ENCODE results near the gene ERC2. TPM values are rescaled to one million over a fixed set of nuclear protein-coding genes. Genes with fewer than 3 reads are reported as not detected.

The ERC2 gene
- polyA plus RNA-seq, 2 of the 4 experiments (the other 2 are of a cell fraction) = 0.16 TPM; not detected in 1

DNA sequence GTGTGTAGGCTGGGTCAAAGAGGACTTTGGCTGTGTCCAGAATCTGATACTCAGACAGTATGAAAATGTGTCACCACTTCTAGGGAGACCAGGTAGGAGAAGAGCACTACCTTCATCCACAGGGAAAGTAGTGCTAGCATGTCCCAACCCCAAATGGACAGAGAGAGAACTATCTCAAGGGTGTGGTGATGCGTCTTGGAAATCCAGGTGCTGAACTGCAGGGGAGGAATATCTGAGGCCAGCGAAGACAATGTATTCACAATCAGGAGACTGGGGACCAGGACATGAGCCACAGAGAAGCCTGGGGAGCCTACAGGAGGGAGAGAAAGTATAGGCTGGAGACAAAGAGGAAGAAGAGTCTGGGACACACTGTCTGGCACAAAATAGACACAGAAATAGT, 829.1 kb downstream of the ERC2 start:
- no peak for ATAC-seq
- Histone ChIP-seq H3K4me3 (no peak overlapping the region), H3K9me3 (no peaks in the 10 kb centered on the region), H3K27ac (no peak overlapping the region), H3K4me1 (no peaks in the 10 kb centered on the region), H3K4me2 (no peak overlapping the region)
- POLR2A ChIA-PET = no interaction called here
- FAIRE-seq = no peak
- CTCF ChIA-PET = interaction anchor here (0.6 kb wide), 1 partner anchor 90 kb away, joined by 3 read pairs; no protein-coding TSS in a partner anchor
- whole genome bisulfite sequencing (ENCODE audit: missing lambda C conversion rate) = 57% methylated on average over 2 of the region's 2 CpGs
- DNase-seq (ENCODE audit: low read depth in 1 of 2, low spot score in 1 of 2) = no peak
- no peak for TF ChIP-seq KDM1A (IDR thresholded peaks at IDR 0.05; ENCODE audit: low read depth)
- TF ChIP-seq, protein P1, sequence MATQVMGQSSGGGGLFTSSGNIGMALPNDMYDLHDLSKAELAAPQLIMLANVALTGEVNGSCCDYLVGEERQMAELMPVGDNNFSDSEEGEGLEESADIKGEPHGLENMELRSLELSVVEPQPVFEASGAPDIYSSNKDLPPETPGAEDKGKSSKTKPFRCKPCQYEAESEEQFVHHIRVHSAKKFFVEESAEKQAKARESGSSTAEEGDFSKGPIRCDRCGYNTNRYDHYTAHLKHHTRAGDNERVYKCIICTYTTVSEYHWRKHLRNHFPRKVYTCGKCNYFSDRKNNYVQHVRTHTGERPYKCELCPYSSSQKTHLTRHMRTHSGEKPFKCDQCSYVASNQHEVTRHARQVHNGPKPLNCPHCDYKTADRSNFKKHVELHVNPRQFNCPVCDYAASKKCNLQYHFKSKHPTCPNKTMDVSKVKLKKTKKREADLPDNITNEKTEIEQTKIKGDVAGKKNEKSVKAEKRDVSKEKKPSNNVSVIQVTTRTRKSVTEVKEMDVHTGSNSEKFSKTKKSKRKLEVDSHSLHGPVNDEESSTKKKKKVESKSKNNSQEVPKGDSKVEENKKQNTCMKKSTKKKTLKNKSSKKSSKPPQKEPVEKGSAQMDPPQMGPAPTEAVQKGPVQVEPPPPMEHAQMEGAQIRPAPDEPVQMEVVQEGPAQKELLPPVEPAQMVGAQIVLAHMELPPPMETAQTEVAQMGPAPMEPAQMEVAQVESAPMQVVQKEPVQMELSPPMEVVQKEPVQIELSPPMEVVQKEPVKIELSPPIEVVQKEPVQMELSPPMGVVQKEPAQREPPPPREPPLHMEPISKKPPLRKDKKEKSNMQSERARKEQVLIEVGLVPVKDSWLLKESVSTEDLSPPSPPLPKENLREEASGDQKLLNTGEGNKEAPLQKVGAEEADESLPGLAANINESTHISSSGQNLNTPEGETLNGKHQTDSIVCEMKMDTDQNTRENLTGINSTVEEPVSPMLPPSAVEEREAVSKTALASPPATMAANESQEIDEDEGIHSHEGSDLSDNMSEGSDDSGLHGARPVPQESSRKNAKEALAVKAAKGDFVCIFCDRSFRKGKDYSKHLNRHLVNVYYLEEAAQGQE (IDR thresholded peaks at IDR 0.05) = peak; percentile 42; the same call in 1 of the 2 replicates

DNA sequence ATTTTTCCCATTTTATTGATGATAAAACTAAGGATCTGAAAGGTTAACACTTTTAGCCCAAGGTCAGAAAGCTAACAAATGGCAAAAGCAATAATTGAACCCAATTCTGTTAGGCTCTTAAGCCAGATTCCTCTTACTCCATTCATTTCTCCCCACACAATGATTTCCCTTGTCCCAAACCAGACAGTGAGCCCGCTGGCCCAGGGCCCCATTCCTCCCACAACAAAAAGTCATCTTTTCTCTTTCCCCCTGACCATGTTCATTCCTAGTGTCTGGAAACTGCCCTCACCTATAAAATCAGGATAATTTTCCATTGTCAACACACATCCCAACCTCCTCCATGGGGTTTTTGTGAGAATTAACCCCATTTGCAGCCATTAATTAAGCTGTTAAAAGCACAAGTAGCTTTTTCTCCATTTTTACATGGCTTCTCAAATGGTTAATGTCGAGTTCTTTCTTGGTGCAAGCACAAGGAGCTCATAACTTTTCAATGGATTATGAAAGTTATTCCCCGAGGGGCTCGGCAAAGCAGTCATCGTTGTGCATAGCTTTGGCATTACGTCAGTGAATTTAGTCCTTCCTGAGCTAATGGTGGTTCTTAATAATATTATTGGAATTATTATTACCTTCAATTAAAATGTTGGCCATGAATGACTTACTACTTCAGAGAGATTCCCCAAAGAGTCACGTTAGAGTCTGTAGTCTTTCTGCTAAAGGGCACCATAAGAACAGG, 830.2 kb downstream of the ERC2 start:
- no peaks in the 10 kb centered on the region for H3K4me1 ChIP-seq
- no peak for DNase-seq (ENCODE audit: low read depth in 1 of 2, low spot score in 1 of 2)
- H3K4me2 ChIP-seq = no peak overlapping the region
- ChIA-PET CTCF (no interaction called here), POLR2A (no interaction called here)
- H3K9me3 ChIP-seq = no peaks in the 10 kb centered on the region
- ATAC-seq = no peak
- no peak overlapping the region for H3K27ac ChIP-seq
- no peak for FAIRE-seq
- TF ChIP-seq CHD2 (IDR thresholded peaks at IDR 0.05; ENCODE audit: low read length, partially characterized antibody) = no peak
- WGBS (ENCODE audit: missing lambda C conversion rate) = 22% methylated on average over 7 of the region's 7 CpGs
- no peak overlapping the region for H3K4me3 ChIP-seq

DNA sequence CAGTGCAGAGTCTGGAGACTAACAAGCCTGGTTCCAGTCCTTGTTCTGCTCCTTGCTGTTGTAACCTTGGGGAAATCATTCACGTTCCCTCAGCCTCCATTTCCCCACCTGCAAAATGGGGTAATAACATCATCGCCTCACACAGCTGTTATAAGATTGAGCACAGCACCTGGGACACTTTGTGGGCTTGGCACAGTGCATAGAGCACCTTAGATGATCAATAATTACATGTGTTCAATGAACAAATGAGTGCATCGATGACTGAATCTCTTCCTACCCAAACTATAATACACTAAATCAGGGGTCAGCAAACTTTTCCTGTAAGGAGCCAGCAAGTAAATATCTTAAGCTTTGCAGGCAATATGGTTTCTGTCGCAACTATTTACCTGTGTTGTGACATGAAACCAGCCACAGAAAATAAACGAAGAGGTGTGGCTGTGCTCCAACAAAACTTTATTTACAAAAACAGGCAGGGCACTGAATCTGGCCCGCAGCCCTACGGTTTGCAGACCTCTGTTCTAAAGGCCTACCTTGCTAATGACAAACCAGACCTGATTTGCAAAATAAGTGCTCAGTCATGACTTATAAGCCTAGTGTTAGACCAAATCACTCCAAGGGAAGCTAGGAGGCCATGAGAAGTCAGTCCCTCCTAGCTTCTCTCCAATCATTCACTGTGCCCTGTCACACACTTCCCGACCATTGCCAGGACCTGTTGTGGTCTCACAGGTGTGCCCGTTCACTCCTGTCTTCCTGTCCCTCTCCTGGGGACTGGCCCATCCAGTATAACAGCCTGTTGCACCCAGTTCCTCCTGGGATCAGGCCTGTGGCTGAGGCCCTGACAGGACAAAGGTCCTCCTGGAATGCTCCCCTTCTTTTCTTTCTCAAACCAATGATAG, 831.7 kb downstream of the ERC2 start:
- CTCF ChIA-PET = no interaction called here
- H3K27ac ChIP-seq = no peak overlapping the region

More for the DNA sequence above, 831.7 kb downstream of the ERC2 start:
- 29% methylated on average over 9 of the region's 9 CpGs for WGBS (ENCODE audit: missing lambda C conversion rate)
- Histone ChIP-seq H3K4me2 (no peak overlapping the region), H3K4me3 (no peak overlapping the region), H3K9me3 (no peaks in the 10 kb centered on the region), H3K4me1 (no peaks in the 10 kb centered on the region)
- FAIRE-seq (no peak), DNase-seq (ENCODE audit: low read depth in 1 of 2, low spot score in 1 of 2) (no peak), ATAC-seq (no peak)
- TF ChIP-seq MAFK (IDR thresholded peaks at IDR 0.05; ENCODE audit: partially characterized antibody) = no peak
- no peak for TF ChIP-seq CHD2 (IDR thresholded peaks at IDR 0.05; ENCODE audit: low read length, partially characterized antibody)
- no peak for TF ChIP-seq MAZ (IDR thresholded peaks at IDR 0.05; ENCODE audit: borderline replicate concordance, low read depth, low read length)
- no peak for TF ChIP-seq MYC (IDR thresholded peaks at IDR 0.05; ENCODE audit: borderline replicate concordance, low read length)
- TF ChIP-seq HEYL (CRISPR knock-in tag; IDR thresholded peaks at IDR 0.05) = no peak
- no peak for TF ChIP-seq CHD4 (IDR thresholded peaks at IDR 0.05; ENCODE audit: borderline replicate concordance)
- no peak for TF ChIP-seq JUNB (IDR thresholded peaks at IDR 0.05)
- TF ChIP-seq ZNF302 (CRISPR knock-in tag; IDR thresholded peaks at IDR 0.05) = no peak
- TF ChIP-seq, protein P2, sequence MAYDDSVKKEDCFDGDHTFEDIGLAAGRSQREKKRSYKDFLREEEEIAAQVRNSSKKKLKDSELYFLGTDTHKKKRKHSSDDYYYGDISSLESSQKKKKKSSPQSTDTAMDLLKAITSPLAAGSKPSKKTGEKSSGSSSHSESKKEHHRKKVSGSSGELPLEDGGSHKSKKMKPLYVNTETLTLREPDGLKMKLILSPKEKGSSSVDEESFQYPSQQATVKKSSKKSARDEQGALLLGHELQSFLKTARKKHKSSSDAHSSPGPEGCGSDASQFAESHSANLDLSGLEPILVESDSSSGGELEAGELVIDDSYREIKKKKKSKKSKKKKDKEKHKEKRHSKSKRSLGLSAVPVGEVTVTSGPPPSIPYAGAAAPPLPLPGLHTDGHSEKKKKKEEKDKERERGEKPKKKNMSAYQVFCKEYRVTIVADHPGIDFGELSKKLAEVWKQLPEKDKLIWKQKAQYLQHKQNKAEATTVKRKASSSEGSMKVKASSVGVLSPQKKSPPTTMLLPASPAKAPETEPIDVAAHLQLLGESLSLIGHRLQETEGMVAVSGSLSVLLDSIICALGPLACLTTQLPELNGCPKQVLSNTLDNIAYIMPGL (CRISPR knock-in tag; IDR thresholded peaks at IDR 0.05; ENCODE audit: borderline replicate concordance) = no peak
- TF ChIP-seq EHF (CRISPR knock-in tag; IDR thresholded peaks at IDR 0.05) = no peak
- TF ChIP-seq CBX2 (IDR thresholded peaks at IDR 0.05; ENCODE audit: borderline replicate concordance, low read depth) = no peak
- no peak for TF ChIP-seq PHF8 (IDR thresholded peaks at IDR 0.05; ENCODE audit: borderline replicate concordance, low read depth)
- TF ChIP-seq KDM1A (IDR thresholded peaks at IDR 0.05; ENCODE audit: low read depth) = no peak
- TF ChIP-seq RARB (CRISPR knock-in tag; IDR thresholded peaks at IDR 0.05) = no peak
- TF ChIP-seq GATA3 (IDR thresholded peaks at IDR 0.05; ENCODE audit: borderline replicate concordance) = no peak
- TF ChIP-seq HOXA7 (CRISPR knock-in tag; IDR thresholded peaks at IDR 0.05) = no peak
- no peak for TF ChIP-seq ZSCAN20 (CRISPR knock-in tag; IDR thresholded peaks at IDR 0.05)
- TF ChIP-seq, protein P3, sequence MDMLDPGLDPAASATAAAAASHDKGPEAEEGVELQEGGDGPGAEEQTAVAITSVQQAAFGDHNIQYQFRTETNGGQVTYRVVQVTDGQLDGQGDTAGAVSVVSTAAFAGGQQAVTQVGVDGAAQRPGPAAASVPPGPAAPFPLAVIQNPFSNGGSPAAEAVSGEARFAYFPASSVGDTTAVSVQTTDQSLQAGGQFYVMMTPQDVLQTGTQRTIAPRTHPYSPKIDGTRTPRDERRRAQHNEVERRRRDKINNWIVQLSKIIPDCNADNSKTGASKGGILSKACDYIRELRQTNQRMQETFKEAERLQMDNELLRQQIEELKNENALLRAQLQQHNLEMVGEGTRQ (IDR thresholded peaks at IDR 0.05) = no peak
- POLR2A ChIA-PET = no interaction called here
